GM12873 (cell line): ENCODE data around the gene MEGF6.

ENCODE experiments used
- CTCF ChIP-seq: IDR thresholded peaks from 2 replicates; pipeline ENCODE4 v1.5.1; 2012; ENCODE audit warnings: low read depth, mild to moderate bottlenecking, moderate library complexity, low read length, control low read depth; ENCODE audit not compliant: insufficient read depth; ENCODE audit errors: missing control alignments

The MEGF6 gene

GRCh38 chr1:3636080-3636479, 24.8 kb upstream of the MEGF6 start:
- no peak for TF ChIP-seq CTCF

GRCh38 chr1:3634059-3634800, 22.9 kb upstream of the MEGF6 start:
- TF ChIP-seq CTCF: no peak

GRCh38 chr1:3633344-3634058, 22.2 kb upstream of the MEGF6 start:
- TF ChIP-seq CTCF: no peak

- no peak for TF ChIP-seq CTCF
These were observed 21.5 kb upstream of the MEGF6 start for GRCh38 chr1:3632716-3633343.

GRCh38 chr1:3632298-3632697, 21.0 kb upstream of the MEGF6 start:
- no peak for TF ChIP-seq CTCF

- TF ChIP-seq CTCF: no peak
These were observed 20.3 kb upstream of the MEGF6 start for GRCh38 chr1:3631320-3632260.
